CD4-positive, alpha-beta memory T cell (primary cell): Measurements from ENCODE around the gene S1PR3. TPM values are rescaled to one million over a fixed set of nuclear protein-coding genes. Genes with fewer than 3 reads are reported as not detected.

Experiments used
- CTCF ChIA-PET: fragments of 350-600 bp; sonication (Branson Sonifier 250); formaldehyde crosslinking; loops from one replicate; lab custom pipeline; 2021; ENCODE audit warnings: inconsistent platforms; ENCODE audit not compliant: partially characterized antibody; lab: Charles Lee
- POLR2A ChIA-PET: fragments of 350-600 bp; sonication (Branson Sonifier 250); formaldehyde crosslinking; loops from one replicate; lab custom pipeline; 2021; ENCODE audit not compliant: partially characterized antibody; lab: Charles Lee
- DNase-seq, 5 donors: peaks; one replicate each; pipeline versions ENCODE4 v3.0.0 to v3.0.0-alpha.2; 2020 to 2022; ENCODE audit warnings: mixed read lengths in 1 of 5
- H3K27ac ChIP-seq: one replicate; pipeline ENCODE4 v1.7.0; 2013; ENCODE audit warnings: low read depth, low read length
- H3K27me3 ChIP-seq: 2 replicates; pipeline ENCODE4 v1.7.0; 2013; ENCODE audit warnings: mild to moderate bottlenecking, low read length, moderate library complexity; ENCODE audit not compliant: insufficient read depth
- H3K36me3 ChIP-seq: 2 replicates; pipeline ENCODE4 v1.7.0; 2013; ENCODE audit warnings: mild to moderate bottlenecking, low read length, moderate library complexity; ENCODE audit not compliant: insufficient read depth
- H3K4me1 ChIP-seq: 2 replicates; pipeline ENCODE4 v1.7.0; 2013; ENCODE audit warnings: mild to moderate bottlenecking, low read length, moderate library complexity; ENCODE audit not compliant: insufficient read depth
- H3K4me3 ChIP-seq, 2 donors: one replicate each; pipeline ENCODE4 v1.7.0; 2013; ENCODE audit warnings: low read length in 2 of 2, mild to moderate bottlenecking in 1 of 2
- H3K9me3 ChIP-seq, 2 donors: one replicate each; pipeline ENCODE4 v1.7.0; 2013; ENCODE audit warnings: low read length in 2 of 2, control low read depth in 1 of 2; ENCODE audit not compliant: control insufficient read depth in 1 of 2
- H3K27ac Mint-ChIP-seq, 7 donors: one replicate each; pipeline ENCODE4 v1.8.0; 2020 to 2021; ENCODE audit warnings: mixed read lengths in 7 of 7, mild to moderate bottlenecking in 6 of 7, inconsistent platforms in 3 of 7, moderate library complexity in 3 of 7
- H3K27me3 Mint-ChIP-seq, 2 donors: one replicate each; pipeline ENCODE4 v1.8.0; 2020 to 2021; ENCODE audit warnings: mixed read lengths in 2 of 2
- H3K36me3 Mint-ChIP-seq, 2 donors: one replicate each; pipeline ENCODE4 v1.8.0; 2020 to 2021; ENCODE audit warnings: mixed read lengths in 2 of 2, inconsistent platforms in 1 of 2, mild to moderate bottlenecking in 1 of 2
- H3K4me1 Mint-ChIP-seq, 4 donors: one replicate each; pipeline ENCODE4 v1.8.0; 2020 to 2021; ENCODE audit warnings: mixed read lengths in 4 of 4, mild to moderate bottlenecking in 1 of 4
- H3K4me3 Mint-ChIP-seq, 8 donors: one replicate each; pipeline ENCODE4 v1.8.0; 2020 to 2021; ENCODE audit warnings: mixed read lengths in 8 of 8, mild to moderate bottlenecking in 7 of 8, moderate library complexity in 6 of 8, inconsistent platforms in 3 of 8
- H3K9me3 Mint-ChIP-seq, 8 donors: one replicate each; pipeline ENCODE4 v1.8.0; 2020 to 2021; ENCODE audit warnings: mixed read lengths in 8 of 8, mild to moderate bottlenecking in 5 of 8, inconsistent platforms in 3 of 8, moderate library complexity in 1 of 8
- intact Hi-C: fragments of 100-400 bp; cut with micrococcal nuclease; formaldehyde crosslinking; loops from one replicate; pipeline ENCODE4 v1.15.1; 2023
- polyA plus RNA-seq, 2 donors: library from polyadenylated mRNA; unstranded; fragments of 300-500 nt; fragmentation: Illumina TruSeq; gene quantifications; one replicate each; pipeline ENCODE4 v1.2.3, GENCODE V29; 2021
- total RNA-seq, 2 experiments: library from RNA; stranded (reverse); gene quantifications; one replicate each; pipeline ENCODE4 v1.2.3, GENCODE V29; 2021

Gene S1PR3
- total and polyA plus RNA-seq, 4 experiments from 2014 or later: not detected

GRCh38 chr9:88979021-88979420, 12.2 kb upstream of the S1PR3 start:
- Histone ChIP-seq H3K4me3 (no peak overlapping the region), H3K9me3 (no peaks in the 10 kb centered on the region), H3K36me3 (no peaks in the 10 kb centered on the region), H3K27me3 (no peaks in the 10 kb centered on the region), H3K27ac (no peak overlapping the region), H3K4me1 (no peaks in the 10 kb centered on the region)
- intact Hi-C loops: no loop called here
- no peak overlapping the region for H3K4me3 Mint-ChIP-seq
- CTCF ChIA-PET: no interaction called here
- H3K4me1 Mint-ChIP-seq: no peaks in the 10 kb centered on the region
- H3K27me3 Mint-ChIP-seq: peaks cover 0 to 2% of the 10 kb centered on the region in 2 donors
- POLR2A ChIA-PET: no interaction called here
- no peaks in the 10 kb centered on the region for H3K9me3 Mint-ChIP-seq
- no peak for DNase-seq
- H3K36me3 Mint-ChIP-seq: no peaks in the 10 kb centered on the region
- H3K27ac Mint-ChIP-seq: peak overlapping the region in 1 of 7 donors; percentile 9

DNA sequence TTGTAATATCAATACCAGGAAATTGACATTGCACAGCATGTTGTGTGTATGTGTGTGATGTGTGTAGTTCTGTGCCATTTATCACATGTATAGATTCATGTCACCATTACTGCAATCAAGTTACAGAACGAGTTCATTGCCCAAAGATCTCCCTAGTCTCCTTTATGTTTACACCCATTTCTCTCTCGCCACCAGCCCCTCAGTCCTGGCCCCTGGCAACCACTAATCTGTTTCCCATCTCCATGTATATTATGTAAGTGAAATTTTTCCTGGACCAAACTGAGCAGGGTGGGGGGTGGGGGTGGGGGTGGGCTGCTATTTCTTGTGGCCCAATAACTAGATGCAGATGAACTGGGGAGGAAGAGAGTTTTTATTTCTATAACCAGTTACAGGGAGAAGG, 11.5 kb upstream of the S1PR3 start:
- Mint-ChIP-seq H3K9me3 (no peaks in the 10 kb centered on the region), H3K27ac (no peak overlapping the region), H3K4me3 (no peak overlapping the region), H3K36me3 (no peaks in the 10 kb centered on the region), H3K27me3 (peaks cover 0 to 2% of the 10 kb centered on the region in 2 donors), H3K4me1 (no peaks in the 10 kb centered on the region)
- intact Hi-C loops: loop anchor here (10.0 kb wide), 1 partner anchor 55 kb away; no protein-coding TSS in a partner anchor
- ChIA-PET CTCF (no interaction called here), POLR2A (no interaction called here)
- Histone ChIP-seq H3K27ac (no peak overlapping the region), H3K4me1 (no peaks in the 10 kb centered on the region), H3K36me3 (no peaks in the 10 kb centered on the region), H3K4me3 (no peak overlapping the region), H3K9me3 (no peaks in the 10 kb centered on the region), H3K27me3 (no peaks in the 10 kb centered on the region)
- no peak for DNase-seq

DNA sequence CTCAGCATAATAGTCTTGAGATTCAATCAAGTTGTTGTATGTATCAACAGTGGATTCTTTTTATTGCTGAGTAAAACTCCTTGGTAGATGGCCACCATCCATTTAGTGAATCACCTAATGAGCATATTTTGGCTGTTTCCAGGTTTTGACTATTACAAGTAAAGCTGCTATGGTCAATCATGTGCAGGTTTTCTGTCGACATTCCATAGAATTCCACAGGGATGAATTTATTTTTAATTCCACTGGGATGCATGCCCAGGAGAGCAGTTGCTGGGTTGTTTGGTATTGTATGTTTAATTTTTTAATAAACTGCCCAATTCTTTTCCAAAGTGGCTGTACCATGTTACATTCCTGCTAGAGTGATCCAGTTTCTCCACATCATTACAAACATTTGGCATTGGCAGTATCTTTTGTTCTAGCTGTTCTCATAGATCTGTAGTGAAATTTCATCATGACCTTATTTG, 10.5 kb upstream of the S1PR3 start:
- ChIA-PET POLR2A (no interaction called here), CTCF (no interaction called here)
- H3K27me3 ChIP-seq: no peaks in the 10 kb centered on the region
- H3K27ac ChIP-seq: no peak overlapping the region
- intact Hi-C loops: loop anchor here (10.0 kb wide), 1 partner anchor 56 kb away; no protein-coding TSS in a partner anchor
- no peaks in the 10 kb centered on the region for H3K4me1 Mint-ChIP-seq
- H3K4me3 Mint-ChIP-seq: no peak overlapping the region
- no peaks in the 10 kb centered on the region for H3K36me3 Mint-ChIP-seq
- no peaks in the 10 kb centered on the region for H3K36me3 ChIP-seq
- H3K9me3 Mint-ChIP-seq: no peaks in the 10 kb centered on the region
- no peak overlapping the region for H3K27ac Mint-ChIP-seq
- no peak for DNase-seq
- no peak overlapping the region for H3K4me3 ChIP-seq
- peaks cover 0 to 5% of the 10 kb centered on the region in 2 donors for H3K27me3 Mint-ChIP-seq
- no peaks in the 10 kb centered on the region for H3K4me1 ChIP-seq
- no peaks in the 10 kb centered on the region for H3K9me3 ChIP-seq

GRCh38 chr9:88983865-88984542, 7.3 kb upstream of the S1PR3 start:
- Histone ChIP-seq H3K27me3 (no peaks in the 10 kb centered on the region), H3K4me3 (no peak overlapping the region), H3K9me3 (no peaks in the 10 kb centered on the region), H3K4me1 (peaks cover 3% of the 10 kb centered on the region), H3K36me3 (no peaks in the 10 kb centered on the region), H3K27ac (no peak overlapping the region)
- Mint-ChIP-seq H3K27ac (no peak overlapping the region), H3K4me1 (peaks cover under 1 to 3% (median 1%) of the 10 kb centered on the region in 4 donors), H3K36me3 (no peaks in the 10 kb centered on the region), H3K4me3 (no peak overlapping the region), H3K27me3 (peaks cover 4 to 8% of the 10 kb centered on the region in 2 donors), H3K9me3 (no peaks in the 10 kb centered on the region)
- no peak for DNase-seq
- intact Hi-C loops: loop anchor here (10.0 kb wide), 1 partner anchor 59 kb away; no protein-coding TSS in a partner anchor
- ChIA-PET POLR2A (no interaction called here), CTCF (no interaction called here)

DNA sequence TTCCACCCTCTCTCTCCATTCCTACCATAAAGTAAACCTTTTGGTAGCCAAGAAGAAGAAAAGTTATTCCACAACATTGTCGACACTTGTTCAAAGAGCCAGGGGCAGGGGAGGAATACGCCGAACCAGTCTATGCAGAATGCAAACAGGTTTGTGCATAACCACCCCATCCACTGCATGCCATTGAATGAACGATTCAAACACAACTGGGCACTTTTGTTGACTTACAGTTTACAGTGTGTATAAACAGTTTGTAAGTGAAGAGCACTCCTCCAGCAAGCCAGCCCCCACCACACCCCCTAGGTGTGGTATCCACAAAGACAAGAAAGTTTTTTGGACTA, 6.8 kb upstream of the S1PR3 start:
- Mint-ChIP-seq H3K36me3 (no peaks in the 10 kb centered on the region), H3K4me1 (peaks cover 6 to 8% (median 6%) of the 10 kb centered on the region in 4 donors), H3K27ac (no peak overlapping the region), H3K9me3 (no peaks in the 10 kb centered on the region), H3K27me3 (peaks cover 4 to 8% of the 10 kb centered on the region in 2 donors), H3K4me3 (no peak overlapping the region)
- Histone ChIP-seq H3K9me3 (no peaks in the 10 kb centered on the region), H3K27me3 (no peaks in the 10 kb centered on the region), H3K4me1 (peaks cover 8% of the 10 kb centered on the region), H3K36me3 (no peaks in the 10 kb centered on the region), H3K27ac (no peak overlapping the region), H3K4me3 (no peak overlapping the region)
- no peak for DNase-seq
- intact Hi-C loops: loop anchor here (10.0 kb wide), 1 partner anchor 60 kb away; no protein-coding TSS in a partner anchor
- ChIA-PET POLR2A (no interaction called here), CTCF (no interaction called here)

- H3K36me3 Mint-ChIP-seq: no peaks in the 10 kb centered on the region
- ChIA-PET CTCF (no interaction called here), POLR2A (interaction anchor here (0.6 kb wide), 1 partner anchor 700 kb away, joined by 3 read pairs; no protein-coding TSS in a partner anchor)
- no peaks in the 10 kb centered on the region for H3K27me3 ChIP-seq
- H3K9me3 Mint-ChIP-seq: no peaks in the 10 kb centered on the region
- no peak overlapping the region for H3K27ac Mint-ChIP-seq
- H3K4me3 ChIP-seq: no peak overlapping the region
- H3K9me3 ChIP-seq: no peaks in the 10 kb centered on the region
- intact Hi-C loops: loop anchor here (10.0 kb wide), 1 partner anchor 61 kb away; no protein-coding TSS in a partner anchor
- peaks cover 6 to 10% of the 10 kb centered on the region in 2 donors for H3K27me3 Mint-ChIP-seq
- H3K36me3 ChIP-seq: no peaks in the 10 kb centered on the region
- peaks cover 12% of the 10 kb centered on the region for H3K4me1 ChIP-seq
- DNase-seq: no peak
- peaks cover 9 to 13% (median 10%) of the 10 kb centered on the region in 4 donors for H3K4me1 Mint-ChIP-seq
- H3K27ac ChIP-seq: no peak overlapping the region
- H3K4me3 Mint-ChIP-seq: no peak overlapping the region
Measured at GRCh38 chr9:88985616-88986015, 5.7 kb upstream of the S1PR3 start.

DNA sequence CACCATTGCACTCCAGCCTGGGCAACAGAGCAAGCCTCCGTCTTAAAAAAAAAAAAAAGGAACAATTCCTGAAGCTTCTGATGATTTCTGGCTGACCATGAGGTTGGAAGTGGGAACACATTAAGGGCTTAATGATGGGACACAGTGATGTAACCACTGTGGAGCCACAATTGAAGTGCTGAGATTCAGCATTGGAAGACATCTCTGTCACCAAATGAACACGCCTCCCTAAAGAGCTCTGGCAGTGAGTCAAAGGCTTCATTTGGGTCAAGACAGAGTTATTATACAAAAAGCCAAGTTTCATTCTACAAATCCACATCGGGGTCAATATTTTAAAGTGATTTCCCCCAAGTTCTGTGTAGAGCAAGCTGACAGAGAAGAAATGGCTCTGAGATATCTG, 4.5 kb upstream of the S1PR3 start:
- H3K27me3 ChIP-seq: no peaks in the 10 kb centered on the region
- DNase-seq: no peak
- H3K4me1 ChIP-seq: peaks cover 14% of the 10 kb centered on the region
- Mint-ChIP-seq H3K4me1 (peaks cover 9 to 13% (median 11%) of the 10 kb centered on the region in 4 donors), H3K36me3 (no peaks in the 10 kb centered on the region), H3K9me3 (no peaks in the 10 kb centered on the region), H3K27me3 (peaks cover 6 to 10% of the 10 kb centered on the region in 2 donors), H3K4me3 (no peak overlapping the region), H3K27ac (no peak overlapping the region)
- no peak overlapping the region for H3K4me3 ChIP-seq
- ChIA-PET CTCF (interaction anchor here (1.0 kb wide), 1 partner anchor 14 kb away, joined by 3 read pairs; no protein-coding TSS in a partner anchor), POLR2A (no interaction called here)
- H3K36me3 ChIP-seq: no peaks in the 10 kb centered on the region
- no peaks in the 10 kb centered on the region for H3K9me3 ChIP-seq
- H3K27ac ChIP-seq: no peak overlapping the region
- intact Hi-C loops: loop anchor here (10.0 kb wide), 1 partner anchor 62 kb away; no protein-coding TSS in a partner anchor
